Neuronal stem cell (in vitro differentiated cells): ENCODE data around the gene HIP1.
"Not testable (repeated sequence)": the region's sequence is repeated elsewhere in the genome, so short reads cannot be mapped to it uniquely, and the experiment has no call there.

Experiments
- DNase-seq: peaks from one replicate; pipeline ENCODE4 v3.0.0-alpha.2; 2013; ENCODE audit warnings: low spot score
- H2AFZ ChIP-seq: one replicate; pipeline ENCODE4 v1.6.1; 2013; ENCODE audit warnings: mild to moderate bottlenecking, low read length, inconsistent platforms
- H2AK5ac ChIP-seq: 2 replicates; pipeline ENCODE4 v1.6.1; 2013; ENCODE audit warnings: low read depth, mild to moderate bottlenecking, inconsistent platforms, low read length, moderate library complexity, mixed read lengths
- H2BK120ac ChIP-seq: 2 replicates; pipeline ENCODE4 v1.6.1; 2013; ENCODE audit warnings: low read depth, mild to moderate bottlenecking, inconsistent platforms, low read length, moderate library complexity, mixed read lengths
- H2BK12ac ChIP-seq: one replicate; pipeline ENCODE4 v1.6.1; 2013; ENCODE audit warnings: low read length, inconsistent platforms
- H2BK15ac ChIP-seq: 2 replicates; pipeline ENCODE4 v1.6.1; 2013; ENCODE audit warnings: mild to moderate bottlenecking, low read length, inconsistent platforms, mixed read lengths
- H2BK5ac ChIP-seq: one replicate; pipeline ENCODE4 v1.6.1; 2013; ENCODE audit warnings: inconsistent platforms, mild to moderate bottlenecking, low read length, moderate library complexity
- H3K14ac ChIP-seq: one replicate; pipeline ENCODE4 v1.6.1; 2013; ENCODE audit warnings: low read length, inconsistent platforms
- H3K18ac ChIP-seq: 2 replicates; pipeline ENCODE4 v1.6.1; 2013; ENCODE audit warnings: low read length, inconsistent platforms
- H3K23ac ChIP-seq: 2 replicates; pipeline ENCODE4 v1.6.1; 2013; ENCODE audit warnings: low read depth, mild to moderate bottlenecking, mixed read lengths, low read length, inconsistent platforms; ENCODE audit not compliant: poor library complexity
- H3K27ac ChIP-seq: replicated peaks from 3 replicates; pipeline ENCODE4 v1.5.1; 2013; ENCODE audit warnings: low read length, inconsistent platforms
- H3K27me3 ChIP-seq, 3 experiments: 2 replicates each; pipeline ENCODE4 v1.6.1; 2013; ENCODE audit warnings: low read length in 3 of 3, mild to moderate bottlenecking in 2 of 3, inconsistent platforms in 1 of 3, low read depth in 1 of 3, mixed read lengths in 1 of 3, moderate library complexity in 1 of 3; ENCODE audit not compliant: control insufficient read depth in 3 of 3, insufficient read depth in 3 of 3
- H3K36me3 ChIP-seq, 2 donors: replicated peaks in 1 of 2; 2 replicates each; pipeline ENCODE4 v1.6.1; 2013; ENCODE audit warnings: low read length in 2 of 2; ENCODE audit not compliant: control insufficient read depth in 2 of 2, insufficient read depth in 2 of 2
- H3K4ac ChIP-seq: 2 replicates; pipeline ENCODE4 v1.6.1; 2013; ENCODE audit warnings: inconsistent platforms, mild to moderate bottlenecking, low read length, moderate library complexity
- H3K4me1 ChIP-seq, 2 donors: 1 replicate in 1 of 2; 2 replicates in 1 of 2; pipeline ENCODE4 v1.6.1; 2013; ENCODE audit warnings: low read length in 2 of 2, low read depth in 1 of 2; ENCODE audit not compliant: control insufficient read depth in 2 of 2, insufficient read depth in 1 of 2
- H3K4me2 ChIP-seq: one replicate; pipeline ENCODE4 v1.6.1; 2013; ENCODE audit warnings: mild to moderate bottlenecking, low read length, inconsistent platforms; ENCODE audit not compliant: insufficient read depth, poor library complexity, severe bottlenecking
- H3K4me3 ChIP-seq, 2 donors: 2 replicates each; pipeline ENCODE4 v1.5.1; 2013; ENCODE audit warnings: low read length in 2 of 2, mild to moderate bottlenecking in 2 of 2, inconsistent platforms in 1 of 2, moderate library complexity in 1 of 2
- H3K79me1 ChIP-seq: one replicate; pipeline ENCODE4 v1.6.1; 2013; ENCODE audit warnings: low read depth, mild to moderate bottlenecking, inconsistent platforms, low read length, moderate library complexity
- H3K9ac ChIP-seq: one replicate; pipeline ENCODE4 v1.6.1; 2013; ENCODE audit warnings: mild to moderate bottlenecking, low read depth, low read length, inconsistent platforms; ENCODE audit not compliant: poor library complexity
- H3K9me3 ChIP-seq, 2 donors: replicated peaks in 1 of 2; 2 replicates each; pipeline versions ENCODE3 to v1.6.1; 2013; ENCODE audit warnings: low read length in 2 of 2, mild to moderate bottlenecking in 2 of 2, inconsistent platforms in 1 of 2, low read depth in 1 of 2, mixed read lengths in 1 of 2, moderate library complexity in 1 of 2; ENCODE audit not compliant: control insufficient read depth in 2 of 2, insufficient read depth in 1 of 2
- H4K8ac ChIP-seq: one replicate; pipeline ENCODE4 v1.6.1; 2013; ENCODE audit warnings: low read depth, mild to moderate bottlenecking, inconsistent platforms, low read length, moderate library complexity
- H4K91ac ChIP-seq: one replicate; pipeline ENCODE4 v1.6.1; 2013; ENCODE audit warnings: low read length, low read depth, mild to moderate bottlenecking, inconsistent platforms; ENCODE audit not compliant: poor library complexity
- WGBS, 2 donors: extraction: QIAGEN DNeasy Blood & Tissue Kit; methylation state at CpG; one replicate each; pipeline ENCODE4 v1.1.7; 2013; ENCODE audit warnings: missing lambda C conversion rate in 2 of 2, mixed read lengths in 1 of 2; ENCODE audit not compliant: insufficient read length in 2 of 2, insufficient replicate concordance in 1 of 2; ENCODE audit errors: extremely low coverage in 2 of 2; 5-methylcytosine and 5-hydroxymethylcytosine counted together

The HIP1 gene

GRCh38 chr7:75779516-75779915 lies 40.8 kb upstream of the HIP1 start:
- not testable (repeated sequence) for H3K4me3 ChIP-seq, H2BK15ac ChIP-seq, H3K9ac ChIP-seq, H3K23ac ChIP-seq, H3K14ac ChIP-seq, H3K4me1 ChIP-seq, H2BK12ac ChIP-seq, DNase-seq, H3K4me2 ChIP-seq, H3K9me3 ChIP-seq, H3K18ac ChIP-seq, H3K27me3 ChIP-seq, H4K8ac ChIP-seq, H3K4ac ChIP-seq, H2BK5ac ChIP-seq, H3K27ac ChIP-seq, H2AK5ac ChIP-seq, H3K79me1 ChIP-seq, H4K91ac ChIP-seq, H2AFZ ChIP-seq, H3K36me3 ChIP-seq, H2BK120ac ChIP-seq
- WGBS, 2 donors = no CpG with 5 or more reads among the region's 11 CpGs

- H3K4ac ChIP-seq, H3K9me3 ChIP-seq, DNase-seq, H3K4me1 ChIP-seq, H2AFZ ChIP-seq, H3K4me2 ChIP-seq, H3K14ac ChIP-seq, H3K79me1 ChIP-seq, H2BK5ac ChIP-seq, H3K18ac ChIP-seq, H3K9ac ChIP-seq, H2BK15ac ChIP-seq, H4K8ac ChIP-seq, H3K27ac ChIP-seq, H2AK5ac ChIP-seq, H3K27me3 ChIP-seq, H2BK12ac ChIP-seq, H3K4me3 ChIP-seq, H2BK120ac ChIP-seq, H3K36me3 ChIP-seq, H4K91ac ChIP-seq, H3K23ac ChIP-seq: not testable (repeated sequence)
- WGBS, 2 donors = no CpG with 5 or more reads among the region's 11 CpGs
These were observed 40.3 kb upstream of the HIP1 start for GRCh38 chr7:75779035-75779434.

GRCh38 chr7:75776295-75776971 lies 37.7 kb upstream of the HIP1 start:
- H3K4ac ChIP-seq = no peak overlapping the region
- H3K9me3 ChIP-seq = no peaks in the 10 kb centered on the region
- no peaks in the 10 kb centered on the region for H3K79me1 ChIP-seq
- no peak overlapping the region for H3K18ac ChIP-seq
- no peak overlapping the region for H3K14ac ChIP-seq
- no peak overlapping the region for H2BK120ac ChIP-seq
- no peak overlapping the region for H2BK15ac ChIP-seq
- H3K36me3 ChIP-seq = no peaks in the 10 kb centered on the region
- no CpG with 5 or more reads among the region's 12 CpGs for WGBS, 2 donors
- no peak overlapping the region for H3K27ac ChIP-seq
- no peak overlapping the region for H2AK5ac ChIP-seq
- H3K4me3 ChIP-seq = no peak overlapping the region
- no peaks in the 10 kb centered on the region for H3K27me3 ChIP-seq
- H3K23ac ChIP-seq = no peak overlapping the region
- no peak overlapping the region for H3K9ac ChIP-seq
- no peak overlapping the region for H4K91ac ChIP-seq
- H3K4me1 ChIP-seq = no peaks in the 10 kb centered on the region
- H3K4me2 ChIP-seq = no peak overlapping the region
- H2AFZ ChIP-seq = no peak overlapping the region
- no peak overlapping the region for H4K8ac ChIP-seq
- no peak overlapping the region for H2BK12ac ChIP-seq
- DNase-seq = no peak
- H2BK5ac ChIP-seq = no peak overlapping the region

GRCh38 chr7:75773958-75774357 lies 35.2 kb upstream of the HIP1 start:
- H4K8ac ChIP-seq, H3K4me1 ChIP-seq, H2BK5ac ChIP-seq, H3K9ac ChIP-seq, H2BK12ac ChIP-seq, H3K79me1 ChIP-seq, H2BK120ac ChIP-seq, H3K23ac ChIP-seq, H3K27ac ChIP-seq, H3K36me3 ChIP-seq, H3K14ac ChIP-seq, H3K27me3 ChIP-seq, H3K4ac ChIP-seq, H2BK15ac ChIP-seq, H3K4me2 ChIP-seq, H3K4me3 ChIP-seq, DNase-seq, H3K18ac ChIP-seq, H3K9me3 ChIP-seq, H2AFZ ChIP-seq, H4K91ac ChIP-seq, H2AK5ac ChIP-seq: not testable (repeated sequence)
- no CpG with 5 or more reads among the region's 6 CpGs for WGBS, 2 donors
